Erythroblast (primary cell): ENCODE measurements around the gene ASCL2.

Experiments used
- DNase-seq, 2 experiments: peaks; one replicate each; lab custom pipeline; 2025; lab: John Stamatoyannopoulos, UW
- GATA1 ChIP-seq: IDR thresholded peaks from 2 replicates; pipeline ENCODE4 v1.6.1; 2011; ENCODE audit warnings: low read depth, mild to moderate bottlenecking, control low read depth, low read length, moderate library complexity
- POLR2A ChIP-seq: IDR thresholded peaks from 2 replicates; pipeline ENCODE4 v1.6.1; 2011; ENCODE audit warnings: mild to moderate bottlenecking, low read length

ASCL2 gene

GRCh38 chr11:2219318-2220017 is 50.9 kb downstream of the ASCL2 start:
- TF ChIP-seq GATA1 (no peak), POLR2A (no peak)
- DNase-seq = no peak
